GM23338 (cell line): Measurements from ENCODE around the gene CNOT4. TPM values are rescaled to one million over a fixed set of nuclear protein-coding genes. Genes with fewer than 3 reads are reported as not detected.

ENCODE experiments used
- ATAC-seq: fragments of 200-7000 bp; cut with Tn5 transposase; 3 replicates; pipeline ENCODE4 v1.9.1; 2020
- DNase-seq: peaks from one replicate; pipeline ENCODE4 v3.0.0-alpha.2; 2015; ENCODE audit warnings: low spot score
- H2AFZ ChIP-seq: fragments of 200-600 bp; sonication (generic); 2 replicates; pipeline ENCODE4 v1.8.0; 2016; ENCODE audit warnings: antibody characterized with exemption, mild to moderate bottlenecking, moderate library complexity
- H3F3A ChIP-seq: fragments of 200-600 bp; sonication (generic); replicated peaks from 2 replicates; pipeline ENCODE4 v1.8.0; 2017; ENCODE audit warnings: antibody characterized with exemption, mixed run types, low read depth
- H3K27ac ChIP-seq: fragments of 200-600 bp; sonication (generic); 2 replicates; pipeline ENCODE4 v1.6.1; 2016; ENCODE audit warnings: low read depth
- H3K27me3 ChIP-seq: fragments of 200-600 bp; sonication (generic); 2 replicates; pipeline ENCODE4 v1.8.0; 2016; ENCODE audit warnings: mild to moderate bottlenecking, mixed run types, moderate library complexity; ENCODE audit not compliant: insufficient read depth
- H3K36me3 ChIP-seq: fragments of 200-600 bp; sonication (generic); 2 replicates; pipeline ENCODE4 v1.8.0; 2016; ENCODE audit warnings: mild to moderate bottlenecking; ENCODE audit not compliant: insufficient read depth
- H3K4me1 ChIP-seq: fragments of 200-600 bp; sonication (generic); 2 replicates; pipeline ENCODE4 v1.8.0; 2016; ENCODE audit warnings: mild to moderate bottlenecking, moderate library complexity; ENCODE audit not compliant: insufficient read depth
- H3K4me2 ChIP-seq: fragments of 200-600 bp; sonication (generic); 2 replicates; pipeline ENCODE4 v1.7.1; 2017; ENCODE audit warnings: mixed run types
- H3K4me3 ChIP-seq: fragments of 200-600 bp; sonication (generic); 2 replicates; pipeline ENCODE4 v1.6.1; 2016; ENCODE audit warnings: mixed run types
- H3K79me2 ChIP-seq: fragments of 200-600 bp; sonication (generic); replicated peaks from 2 replicates; pipeline ENCODE4 v1.8.0; 2017; ENCODE audit warnings: mild to moderate bottlenecking; ENCODE audit not compliant: insufficient read depth
- H3K9me2 ChIP-seq: fragments of 200-600 bp; sonication (generic); 2 replicates; pipeline ENCODE4 v1.8.0; 2017; ENCODE audit not compliant: insufficient read depth
- H4K20me1 ChIP-seq: fragments of 200-600 bp; sonication (generic); replicated peaks from 2 replicates; pipeline ENCODE4 v1.8.0; 2017; ENCODE audit warnings: mild to moderate bottlenecking; ENCODE audit not compliant: insufficient read depth
- H3K27ac Mint-ChIP-seq: 2 replicates; pipeline ENCODE4 v1.8.0; 2020; ENCODE audit warnings: inconsistent platforms, mild to moderate bottlenecking, moderate library complexity, mixed read lengths
- H3K27me3 Mint-ChIP-seq: 3 replicates; pipeline ENCODE4 v1.8.0; 2022; ENCODE audit warnings: low read depth, mild to moderate bottlenecking, moderate library complexity, mixed read lengths, inconsistent platforms; ENCODE audit not compliant: insufficient read depth, poor library complexity
- H3K36me3 Mint-ChIP-seq: 3 replicates; pipeline ENCODE4 v1.8.0; 2021; ENCODE audit warnings: low read depth, mild to moderate bottlenecking, inconsistent platforms, moderate library complexity, mixed read lengths
- H3K4me1 Mint-ChIP-seq: 3 replicates; pipeline ENCODE4 v1.8.0; 2020; ENCODE audit warnings: mild to moderate bottlenecking, inconsistent platforms, mixed read lengths
- H3K4me3 Mint-ChIP-seq: 3 replicates; pipeline ENCODE4 v1.8.0; 2021; ENCODE audit warnings: moderate library complexity, mild to moderate bottlenecking, inconsistent platforms, mixed read lengths
- H3K9me3 Mint-ChIP-seq: 3 replicates; pipeline ENCODE4 v1.8.0; 2020; ENCODE audit warnings: moderate library complexity, mild to moderate bottlenecking, inconsistent platforms, mixed read lengths
- EZH2 ChIP-seq: fragments of 200-600 bp; sonication (generic); IDR thresholded peaks from one replicate; pipeline ENCODE4 v1.8.0; 2017; ENCODE audit warnings: antibody characterized with exemption, mild to moderate bottlenecking, low read depth; ENCODE audit not compliant: unreplicated experiment
- EZH2phosphoT487 ChIP-seq: fragments of 200-600 bp; sonication (generic); IDR thresholded peaks from one replicate; pipeline ENCODE4 v1.8.1; 2018; ENCODE audit warnings: antibody characterized with exemption; ENCODE audit not compliant: unreplicated experiment
- JUNB ChIP-seq: IDR thresholded peaks from one replicate; pipeline ENCODE4 v1.6.1; 2016; ENCODE audit warnings: antibody characterized with exemption; ENCODE audit not compliant: unreplicated experiment
- NANOG ChIP-seq: IDR thresholded peaks from 2 replicates; pipeline ENCODE4 v1.6.1; 2016; ENCODE audit warnings: antibody characterized with exemption, borderline replicate concordance
- POLR2AphosphoS5 ChIP-seq: IDR thresholded peaks from 2 replicates; pipeline ENCODE4 v1.6.1; 2016; ENCODE audit warnings: antibody characterized with exemption, low read depth
- STAT1 ChIP-seq: IDR thresholded peaks from one replicate; pipeline ENCODE4 v1.6.1; 2016; ENCODE audit warnings: antibody characterized with exemption; ENCODE audit not compliant: unreplicated experiment
- ZNF114 ChIP-seq: fragments of 250-450 bp; sonication (Bioruptor Pico); IDR thresholded peaks from 2 replicates; pipeline ENCODE4 v1.5.0; 2020; ENCODE audit warnings: mild to moderate bottlenecking, moderate library complexity
- ZNF331 ChIP-seq: fragments of 250-450 bp; sonication (Bioruptor Pico); IDR thresholded peaks from 2 replicates; pipeline ENCODE4 v1.5.0; 2020; ENCODE audit warnings: low read depth, mild to moderate bottlenecking, moderate library complexity
- polyA plus RNA-seq: library from polyadenylated mRNA; unstranded; fragments of >200 nt; fragmentation: Nextera tagmentation; extraction: Ambion mirVana; gene quantifications from 2 replicates; pipeline ENCODE4 v1.2.1, GENCODE V29; 2016
- total RNA-seq: library from RNA; depleted of rRNA; stranded (reverse); fragments of >200 nt; shearing (Covaris generic); gene quantifications from 2 replicates; pipeline ENCODE4 v1.2.3, GENCODE V29; 2014
- TF ChIP-seq, protein P1 (sequence below): IDR thresholded peaks from one replicate; pipeline ENCODE4 v1.6.1; 2018; ENCODE audit warnings: antibody characterized with exemption; ENCODE audit not compliant: unreplicated experiment
- TF ChIP-seq, protein P2 (sequence below), 2 experiments: fragments of 200-600 bp in 1 of 2; sonication (generic) in 1 of 2; conservative IDR thresholded peaks; 2 replicates each; pipeline versions ENCODE4 v1.5.1 to v1.6.1; 2016 to 2017; ENCODE audit warnings: antibody characterized with exemption in 2 of 2, low read depth in 2 of 2, mild to moderate bottlenecking in 2 of 2, moderate library complexity in 1 of 2
- TF ChIP-seq, protein P3 (sequence below): IDR thresholded peaks from 2 replicates; pipeline ENCODE4 v1.6.1; 2016; ENCODE audit warnings: antibody characterized with exemption

Gene CNOT4
- total and polyA plus RNA-seq, 2 experiments from 2014 or later: 18.9 to 26.2 TPM

DNA sequence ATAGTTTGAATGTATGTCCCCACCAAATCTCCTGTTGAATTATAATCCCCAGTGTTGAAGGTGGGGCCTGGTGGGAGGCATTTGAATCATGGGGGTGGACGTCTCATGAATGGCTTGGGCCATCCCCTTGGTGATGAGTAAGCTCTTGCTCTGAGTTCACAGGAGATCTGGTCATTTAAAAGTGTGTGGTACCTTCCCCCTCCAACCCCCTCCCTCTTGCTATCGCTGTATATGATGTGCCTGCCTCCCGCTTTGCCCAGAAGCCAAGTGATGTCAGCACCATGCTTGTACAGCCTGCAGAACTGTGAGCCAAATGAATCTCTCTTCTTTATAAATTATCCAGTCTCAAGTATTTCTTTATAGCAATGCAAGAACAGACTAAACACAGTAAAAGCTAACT, 103.0 kb downstream of the CNOT4 start:
- no peaks in the 10 kb centered on the region for H3K27me3 ChIP-seq
- no peaks in the 10 kb centered on the region for H3K9me2 ChIP-seq
- H3K4me2 ChIP-seq: no peak overlapping the region
- Mint-ChIP-seq H3K27ac (no peak overlapping the region), H3K9me3 (no peaks in the 10 kb centered on the region), H3K36me3 (0 out of 3 replicates have a peak, but pooled peaks cover 4% of the 10 kb centered on the region), H3K27me3 (peaks cover 2% of the 10 kb centered on the region), H3K4me1 (no peaks in the 10 kb centered on the region), H3K4me3 (no peak overlapping the region)
- no peaks in the 10 kb centered on the region for H3K4me1 ChIP-seq
- no peak overlapping the region for H3K27ac ChIP-seq
- H3K4me3 ChIP-seq: no peak overlapping the region
- no peaks in the 10 kb centered on the region for H4K20me1 ChIP-seq
- H2AFZ ChIP-seq: no peak overlapping the region
- TF ChIP-seq EZH2phosphoT487 (no peak), ZNF331 (no peak), POLR2AphosphoS5 (no peak), STAT1 (no peak), EZH2 (no peak), NANOG (no peak), ZNF114 (CRISPR knock-in tag) (no peak), JUNB (no peak)
- TF ChIP-seq, protein P1, sequence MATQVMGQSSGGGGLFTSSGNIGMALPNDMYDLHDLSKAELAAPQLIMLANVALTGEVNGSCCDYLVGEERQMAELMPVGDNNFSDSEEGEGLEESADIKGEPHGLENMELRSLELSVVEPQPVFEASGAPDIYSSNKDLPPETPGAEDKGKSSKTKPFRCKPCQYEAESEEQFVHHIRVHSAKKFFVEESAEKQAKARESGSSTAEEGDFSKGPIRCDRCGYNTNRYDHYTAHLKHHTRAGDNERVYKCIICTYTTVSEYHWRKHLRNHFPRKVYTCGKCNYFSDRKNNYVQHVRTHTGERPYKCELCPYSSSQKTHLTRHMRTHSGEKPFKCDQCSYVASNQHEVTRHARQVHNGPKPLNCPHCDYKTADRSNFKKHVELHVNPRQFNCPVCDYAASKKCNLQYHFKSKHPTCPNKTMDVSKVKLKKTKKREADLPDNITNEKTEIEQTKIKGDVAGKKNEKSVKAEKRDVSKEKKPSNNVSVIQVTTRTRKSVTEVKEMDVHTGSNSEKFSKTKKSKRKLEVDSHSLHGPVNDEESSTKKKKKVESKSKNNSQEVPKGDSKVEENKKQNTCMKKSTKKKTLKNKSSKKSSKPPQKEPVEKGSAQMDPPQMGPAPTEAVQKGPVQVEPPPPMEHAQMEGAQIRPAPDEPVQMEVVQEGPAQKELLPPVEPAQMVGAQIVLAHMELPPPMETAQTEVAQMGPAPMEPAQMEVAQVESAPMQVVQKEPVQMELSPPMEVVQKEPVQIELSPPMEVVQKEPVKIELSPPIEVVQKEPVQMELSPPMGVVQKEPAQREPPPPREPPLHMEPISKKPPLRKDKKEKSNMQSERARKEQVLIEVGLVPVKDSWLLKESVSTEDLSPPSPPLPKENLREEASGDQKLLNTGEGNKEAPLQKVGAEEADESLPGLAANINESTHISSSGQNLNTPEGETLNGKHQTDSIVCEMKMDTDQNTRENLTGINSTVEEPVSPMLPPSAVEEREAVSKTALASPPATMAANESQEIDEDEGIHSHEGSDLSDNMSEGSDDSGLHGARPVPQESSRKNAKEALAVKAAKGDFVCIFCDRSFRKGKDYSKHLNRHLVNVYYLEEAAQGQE: no peak
- TF ChIP-seq, protein P2, sequence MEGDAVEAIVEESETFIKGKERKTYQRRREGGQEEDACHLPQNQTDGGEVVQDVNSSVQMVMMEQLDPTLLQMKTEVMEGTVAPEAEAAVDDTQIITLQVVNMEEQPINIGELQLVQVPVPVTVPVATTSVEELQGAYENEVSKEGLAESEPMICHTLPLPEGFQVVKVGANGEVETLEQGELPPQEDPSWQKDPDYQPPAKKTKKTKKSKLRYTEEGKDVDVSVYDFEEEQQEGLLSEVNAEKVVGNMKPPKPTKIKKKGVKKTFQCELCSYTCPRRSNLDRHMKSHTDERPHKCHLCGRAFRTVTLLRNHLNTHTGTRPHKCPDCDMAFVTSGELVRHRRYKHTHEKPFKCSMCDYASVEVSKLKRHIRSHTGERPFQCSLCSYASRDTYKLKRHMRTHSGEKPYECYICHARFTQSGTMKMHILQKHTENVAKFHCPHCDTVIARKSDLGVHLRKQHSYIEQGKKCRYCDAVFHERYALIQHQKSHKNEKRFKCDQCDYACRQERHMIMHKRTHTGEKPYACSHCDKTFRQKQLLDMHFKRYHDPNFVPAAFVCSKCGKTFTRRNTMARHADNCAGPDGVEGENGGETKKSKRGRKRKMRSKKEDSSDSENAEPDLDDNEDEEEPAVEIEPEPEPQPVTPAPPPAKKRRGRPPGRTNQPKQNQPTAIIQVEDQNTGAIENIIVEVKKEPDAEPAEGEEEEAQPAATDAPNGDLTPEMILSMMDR (conservative IDR thresholded peaks at IDR 0.05; ENCODE audit: low read depth in 2 of 2): no peak
- DNase-seq: no peak
- no peaks in the 10 kb centered on the region for H3K79me2 ChIP-seq
- H3F3A ChIP-seq: no peaks in the 10 kb centered on the region
- ATAC-seq: no peak
- H3K36me3 ChIP-seq: no peaks in the 10 kb centered on the region

DNA sequence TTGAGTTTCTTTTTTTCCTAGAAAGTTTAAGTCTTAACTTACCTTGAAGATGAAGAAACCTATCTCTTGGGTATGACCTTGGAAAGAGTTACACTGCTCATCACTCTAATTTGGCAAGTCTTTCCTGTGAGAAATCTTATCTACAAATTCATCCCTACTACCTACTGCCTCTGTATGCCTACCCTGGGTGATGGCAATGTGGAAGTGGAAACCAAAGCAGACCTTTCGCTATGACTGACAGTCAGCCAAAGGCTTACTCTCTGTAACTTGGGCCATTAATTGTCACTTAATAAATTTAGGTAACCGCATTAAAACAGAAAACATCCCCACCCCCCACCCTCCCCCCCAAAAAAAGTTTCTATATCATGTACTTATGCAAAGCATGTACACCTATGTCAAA, 103.9 kb downstream of the CNOT4 start:
- Histone ChIP-seq H3K4me2 (no peak overlapping the region), H3K4me3 (no peak overlapping the region), H4K20me1 (no peaks in the 10 kb centered on the region; the same call in 1 of the 2 replicates), H3F3A (no peaks in the 10 kb centered on the region), H3K36me3 (no peaks in the 10 kb centered on the region), H3K79me2 (no peaks in the 10 kb centered on the region), H2AFZ (no peak overlapping the region), H3K4me1 (no peaks in the 10 kb centered on the region), H3K27ac (no peak overlapping the region), H3K27me3 (no peaks in the 10 kb centered on the region), H3K9me2 (no peaks in the 10 kb centered on the region)
- H3K27me3 Mint-ChIP-seq: peaks cover 2% of the 10 kb centered on the region
- DNase-seq (no peak), ATAC-seq (no peak)
- no peak overlapping the region for H3K4me3 Mint-ChIP-seq
- no peaks in the 10 kb centered on the region for H3K9me3 Mint-ChIP-seq
- 0 out of 3 replicates have a peak, but pooled peaks cover 4% of the 10 kb centered on the region for H3K36me3 Mint-ChIP-seq
- no peaks in the 10 kb centered on the region for H3K4me1 Mint-ChIP-seq
- no peak overlapping the region for H3K27ac Mint-ChIP-seq
- TF ChIP-seq STAT1 (no peak), EZH2phosphoT487 (no peak), NANOG (no peak)
- TF ChIP-seq, protein P2 (conservative IDR thresholded peaks at IDR 0.05; ENCODE audit: low read depth in 2 of 2): no peak
- TF ChIP-seq, protein P3, sequence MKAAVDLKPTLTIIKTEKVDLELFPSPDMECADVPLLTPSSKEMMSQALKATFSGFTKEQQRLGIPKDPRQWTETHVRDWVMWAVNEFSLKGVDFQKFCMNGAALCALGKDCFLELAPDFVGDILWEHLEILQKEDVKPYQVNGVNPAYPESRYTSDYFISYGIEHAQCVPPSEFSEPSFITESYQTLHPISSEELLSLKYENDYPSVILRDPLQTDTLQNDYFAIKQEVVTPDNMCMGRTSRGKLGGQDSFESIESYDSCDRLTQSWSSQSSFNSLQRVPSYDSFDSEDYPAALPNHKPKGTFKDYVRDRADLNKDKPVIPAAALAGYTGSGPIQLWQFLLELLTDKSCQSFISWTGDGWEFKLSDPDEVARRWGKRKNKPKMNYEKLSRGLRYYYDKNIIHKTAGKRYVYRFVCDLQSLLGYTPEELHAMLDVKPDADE: no peak
